GM12872 (cell line): ENCODE data around the gene OPTC.

Experiments used
- CTCF ChIP-seq: IDR thresholded peaks from 3 replicates; pipeline ENCODE4 v1.5.1; 2011; ENCODE audit warnings: low read depth, mild to moderate bottlenecking, low read length, moderate library complexity; ENCODE audit not compliant: insufficient read depth

OPTC gene

GRCh38 chr1:203492082-203492747 is 1.7 kb upstream of the OPTC start:
- TF ChIP-seq CTCF: no peak

- TF ChIP-seq CTCF: no peak
These were observed 1.2 kb upstream of the OPTC start for GRCh38 chr1:203492748-203493130.

- TF ChIP-seq CTCF: no peak
These were observed 1.9 kb downstream of the OPTC start for GRCh38 chr1:203495845-203496244.

- no peak for TF ChIP-seq CTCF
These were observed 3.4 kb downstream of the OPTC start for GRCh38 chr1:203497269-203497777.

GRCh38 chr1:203499643-203500278 is 5.8 kb downstream of the OPTC start:
- no peak for TF ChIP-seq CTCF

- TF ChIP-seq CTCF: no peak
These were observed 6.3 kb downstream of the OPTC start for GRCh38 chr1:203500279-203500678.

- no peak for TF ChIP-seq CTCF
These were observed 9.9 kb downstream of the OPTC start for GRCh38 chr1:203503836-203504235.
